Astrocyte of the cerebellum (primary cell): ENCODE data around the gene RHEB.
A peak's percentile ranks its signal among the peaks of the same experiment; 100 is the strongest.

Experiments used
- DNase-seq: peaks from one replicate; pipeline ENCODE4 v3.0.0-alpha.2; 2011; ENCODE audit warnings: low read depth
- H3K4me3 ChIP-seq: 2 replicates; pipeline ENCODE4 v1.5.1; 2011; ENCODE audit warnings: mild to moderate bottlenecking, low read depth, low read length, moderate library complexity
- in situ Hi-C: cut with HindIII; loops from 2 replicates; pipeline ENCODE4 v1.10.0; 2017; ENCODE audit warnings: low sequenced_read_pairs
- TF ChIP-seq, protein P1 (sequence below): IDR thresholded peaks from 2 replicates; pipeline ENCODE4 v1.5.1; 2012; ENCODE audit warnings: low read length, low read depth, moderate library complexity, mild to moderate bottlenecking; ENCODE audit errors: missing control alignments

RHEB gene

DNA sequence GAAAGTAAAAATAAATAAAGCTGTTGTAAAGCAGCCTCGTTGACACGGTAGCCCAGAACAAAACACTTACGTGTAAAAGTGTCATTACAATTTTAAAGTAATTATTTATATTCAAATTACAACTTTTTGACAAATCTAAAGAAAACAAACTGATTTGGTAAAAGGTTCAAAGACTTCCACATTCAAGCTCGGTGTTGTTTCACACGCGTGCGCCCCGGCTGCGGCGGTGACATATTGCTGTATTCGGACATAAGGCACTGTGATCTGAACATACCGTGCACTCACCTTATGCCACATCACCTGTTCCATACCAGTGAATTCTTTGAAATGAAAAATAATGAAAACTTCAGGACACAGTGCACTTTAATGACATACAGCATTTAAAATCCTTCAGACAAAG, 36.9 kb upstream of the RHEB start:
- no peak overlapping the region for H3K4me3 ChIP-seq
- in situ Hi-C loops: no loop called here
- TF ChIP-seq, protein P1, sequence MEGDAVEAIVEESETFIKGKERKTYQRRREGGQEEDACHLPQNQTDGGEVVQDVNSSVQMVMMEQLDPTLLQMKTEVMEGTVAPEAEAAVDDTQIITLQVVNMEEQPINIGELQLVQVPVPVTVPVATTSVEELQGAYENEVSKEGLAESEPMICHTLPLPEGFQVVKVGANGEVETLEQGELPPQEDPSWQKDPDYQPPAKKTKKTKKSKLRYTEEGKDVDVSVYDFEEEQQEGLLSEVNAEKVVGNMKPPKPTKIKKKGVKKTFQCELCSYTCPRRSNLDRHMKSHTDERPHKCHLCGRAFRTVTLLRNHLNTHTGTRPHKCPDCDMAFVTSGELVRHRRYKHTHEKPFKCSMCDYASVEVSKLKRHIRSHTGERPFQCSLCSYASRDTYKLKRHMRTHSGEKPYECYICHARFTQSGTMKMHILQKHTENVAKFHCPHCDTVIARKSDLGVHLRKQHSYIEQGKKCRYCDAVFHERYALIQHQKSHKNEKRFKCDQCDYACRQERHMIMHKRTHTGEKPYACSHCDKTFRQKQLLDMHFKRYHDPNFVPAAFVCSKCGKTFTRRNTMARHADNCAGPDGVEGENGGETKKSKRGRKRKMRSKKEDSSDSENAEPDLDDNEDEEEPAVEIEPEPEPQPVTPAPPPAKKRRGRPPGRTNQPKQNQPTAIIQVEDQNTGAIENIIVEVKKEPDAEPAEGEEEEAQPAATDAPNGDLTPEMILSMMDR: no peak

DNA sequence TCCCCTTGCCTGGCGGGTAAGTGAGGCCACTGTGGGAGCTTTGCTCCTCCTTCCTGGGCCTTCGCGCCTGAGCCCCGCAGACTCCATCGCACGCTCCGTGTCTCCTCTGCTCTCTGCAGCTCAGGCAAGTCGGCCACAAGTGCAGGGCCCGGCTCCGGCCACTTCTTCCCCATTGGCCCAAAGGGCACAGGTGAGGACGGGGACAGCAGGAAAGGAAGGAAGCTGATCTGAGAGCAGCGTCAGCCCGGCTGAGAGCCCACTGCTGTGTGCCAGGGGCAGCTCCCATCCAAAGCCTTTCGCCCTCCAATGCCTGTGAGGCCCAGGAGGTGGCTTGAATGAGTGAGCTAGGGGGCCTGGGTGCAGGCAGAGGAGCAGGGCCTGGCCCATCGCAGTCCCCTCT, 33.7 kb upstream of the RHEB start:
- TF ChIP-seq, protein P1: no peak
- in situ Hi-C loops: no loop called here
- DNase-seq: no peak
- no peak overlapping the region for H3K4me3 ChIP-seq

More for the DNA sequence above, 36.9 kb upstream of the RHEB start:
- no peak for DNase-seq

DNA sequence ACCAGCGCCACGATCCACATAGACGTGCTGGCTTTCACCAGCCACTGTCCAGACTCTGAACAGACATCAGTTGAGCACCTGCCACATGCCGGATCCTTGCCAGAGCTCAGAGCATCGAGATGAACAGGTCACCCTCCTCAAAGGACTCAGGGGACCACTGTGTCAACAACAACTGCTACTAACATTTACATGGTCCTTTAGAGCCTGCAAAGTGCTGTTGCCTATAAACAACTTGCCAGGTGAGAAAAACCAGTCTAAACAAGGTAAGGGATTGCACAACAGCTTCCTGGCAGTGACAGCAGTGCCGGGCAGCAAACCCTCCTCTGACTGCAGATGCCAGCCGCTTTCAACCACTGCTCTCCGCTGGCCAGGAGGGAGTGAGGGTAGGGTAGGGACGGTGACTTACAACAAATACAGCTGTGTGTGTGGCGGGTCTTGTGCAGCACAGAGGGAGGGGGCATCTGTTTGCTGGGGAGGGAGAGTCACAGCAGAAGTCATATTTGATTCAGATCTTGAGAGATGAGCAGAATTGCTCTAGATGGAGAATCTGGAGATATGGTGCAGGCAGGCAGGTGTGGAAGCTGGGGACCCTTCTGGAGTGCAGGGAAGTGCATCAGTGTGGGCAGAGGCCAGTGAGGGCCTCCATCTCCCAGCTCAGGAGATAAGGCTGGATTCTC, 32.8 kb upstream of the RHEB start:
- no peak for DNase-seq
- TF ChIP-seq, protein P1: no peak
- in situ Hi-C loops: no loop called here
- no peak overlapping the region for H3K4me3 ChIP-seq

DNA sequence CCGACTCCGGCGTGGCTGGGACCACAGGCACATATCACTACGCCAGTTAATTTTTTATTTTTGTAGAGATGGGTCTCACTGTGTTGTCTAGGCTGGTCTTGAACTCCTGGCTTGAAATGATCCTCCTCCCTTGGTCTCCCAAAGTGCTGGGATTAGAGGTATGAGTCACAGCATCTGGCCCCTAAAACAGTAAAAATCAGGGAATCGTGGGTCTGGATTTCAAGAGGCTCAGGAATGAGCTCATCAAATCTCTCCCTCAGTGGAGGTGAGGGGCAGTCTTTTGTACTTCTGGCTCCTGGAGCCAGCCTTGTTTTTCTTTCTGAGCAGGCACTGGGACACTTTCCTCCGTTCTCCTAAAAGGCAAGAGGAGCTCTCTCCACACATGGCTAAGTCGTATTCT, 32.1 kb upstream of the RHEB start:
- in situ Hi-C loops: no loop called here
- no peak overlapping the region for H3K4me3 ChIP-seq
- TF ChIP-seq, protein P1: no peak
- no peak for DNase-seq

DNA sequence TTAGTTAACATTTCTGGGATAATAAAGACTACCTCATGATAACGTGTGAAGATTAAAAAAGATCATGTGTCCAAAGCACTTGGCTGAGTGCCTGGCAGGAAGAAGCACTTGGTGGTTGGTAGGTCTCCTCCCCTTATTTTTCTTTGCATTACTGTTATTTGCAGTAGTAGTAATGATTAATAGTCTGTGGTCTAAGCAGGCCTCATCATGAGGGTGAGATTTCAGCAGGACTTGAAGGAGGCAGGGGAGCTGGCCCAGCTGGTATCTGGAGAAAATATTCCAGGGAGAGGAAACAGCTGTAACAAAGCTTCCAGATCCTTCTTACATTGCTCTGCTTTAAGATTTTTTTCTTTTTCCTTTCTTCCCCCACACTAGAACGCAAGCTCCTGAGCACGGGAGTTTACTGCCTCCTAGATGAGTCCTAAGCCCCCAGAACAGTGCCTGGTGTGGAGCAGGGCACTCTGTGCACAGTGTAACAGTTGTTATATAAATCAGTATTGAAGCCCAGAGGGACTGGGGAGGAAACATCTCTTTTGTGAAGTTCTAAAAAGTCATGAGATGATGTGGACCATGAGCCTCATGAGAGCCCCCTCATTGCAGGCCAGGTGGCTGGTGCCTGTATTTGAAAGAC, 31.1 kb upstream of the RHEB start:
- in situ Hi-C loops: no loop called here
- H3K4me3 ChIP-seq: no peak overlapping the region
- peak; percentile 48 for DNase-seq
- TF ChIP-seq, protein P1: no peak

DNA sequence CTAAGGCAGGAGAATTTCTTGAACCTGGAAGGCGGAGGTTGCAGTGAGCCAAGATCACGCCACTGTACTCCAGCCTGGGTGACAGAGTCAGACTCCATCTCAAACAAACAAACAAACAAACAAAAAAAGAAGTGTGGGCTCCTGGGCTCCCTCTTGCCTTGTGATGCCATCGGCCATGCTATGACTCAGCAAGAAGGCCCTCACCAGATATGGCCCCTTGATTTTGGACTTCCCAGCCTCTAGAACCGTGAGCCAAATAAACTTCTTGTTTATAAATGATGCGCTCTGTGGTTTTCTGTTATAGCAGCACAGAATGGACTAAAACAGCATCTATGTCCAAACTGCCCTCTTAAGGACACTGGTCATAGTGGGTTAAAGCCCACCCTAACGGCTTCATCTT, 29.9 kb upstream of the RHEB start:
- DNase-seq: no peak
- in situ Hi-C loops: no loop called here
- no peak overlapping the region for H3K4me3 ChIP-seq
- TF ChIP-seq, protein P1: no peak
